GM18517 (cell line): ENCODE data around the gene TEDDM1.

Experiments used
- ATAC-seq: cut with Tn5 transposase; IDR thresholded peaks from one replicate; pipeline ENCODE4 v1.9.1; 2021; ENCODE audit warnings: mild to moderate bottlenecking, moderate library complexity; ENCODE audit not compliant: unreplicated experiment

Gene TEDDM1

GRCh38 chr1:182407724-182408123 lies 7.3 kb upstream of the TEDDM1 start:
- ATAC-seq: no peak

- no peak for ATAC-seq
Observed at GRCh38 chr1:182406012-182406411, 5.5 kb upstream of the TEDDM1 start.

- ATAC-seq: no peak
Observed at GRCh38 chr1:182405578-182405977, 5.1 kb upstream of the TEDDM1 start.

GRCh38 chr1:182404781-182405180 lies 4.3 kb upstream of the TEDDM1 start:
- no peak for ATAC-seq

GRCh38 chr1:182397653-182398393 lies 2.6 kb downstream of the TEDDM1 start:
- ATAC-seq: no peak

GRCh38 chr1:182395906-182396305 lies 4.6 kb downstream of the TEDDM1 start:
- no peak for ATAC-seq

GRCh38 chr1:182394055-182394775 lies 6.3 kb downstream of the TEDDM1 start:
- no peak for ATAC-seq

- ATAC-seq: peak; percentile 4
Observed at GRCh38 chr1:182392050-182393028, 8.1 kb downstream of the TEDDM1 start.

- peak; percentile 71 for ATAC-seq
Observed at GRCh38 chr1:182391362-182392049, 9.0 kb downstream of the TEDDM1 start, which contains the start of gene GLUL. Gene GLUL, minus strand, starts transcription at chr1:182391790. Its CDS starts 3,053 bp downstream, at chr1:182388737.

GRCh38 chr1:182391028-182391361 lies 9.5 kb downstream of the TEDDM1 start:
- ATAC-seq: no peak

GRCh38 chr1:182389619-182390047 lies 10.8 kb downstream of the TEDDM1 start:
- no peak for ATAC-seq

- ATAC-seq: no peak
Observed at GRCh38 chr1:182388392-182389134, 11.9 kb downstream of the TEDDM1 start.

GRCh38 chr1:182387566-182387965 lies 12.9 kb downstream of the TEDDM1 start:
- no peak for ATAC-seq

- ATAC-seq: no peak
Observed at GRCh38 chr1:182386980-182387379, 13.5 kb downstream of the TEDDM1 start.

- ATAC-seq: no peak
Observed at GRCh38 chr1:182385885-182386853, 14.3 kb downstream of the TEDDM1 start.

GRCh38 chr1:182384387-182384960 lies 16.0 kb downstream of the TEDDM1 start:
- no peak for ATAC-seq

- no peak for ATAC-seq
Observed at GRCh38 chr1:182383934-182384333, 16.5 kb downstream of the TEDDM1 start.

- no peak for ATAC-seq
Observed at GRCh38 chr1:182383037-182383661, 17.3 kb downstream of the TEDDM1 start.
